ENCODE results near the gene PRICKLE1. TPM values are rescaled to one million over a fixed set of nuclear protein-coding genes. Genes with fewer than 3 reads are reported as not detected.

The PRICKLE1 gene
- total RNA-seq, 3 donors from 2014 or later = 6.4 to 9.4 (median 9.2) TPM

GRCh38 chr12:42468921-42469320 lies 120.6 kb downstream of the PRICKLE1 start:
- intact Hi-C loops (cut with DNase I; ENCODE audit: low total_unique reads) = no loop called here
- no peak overlapping the region for H3K4me3 ChIP-seq
- H3K27ac ChIP-seq = no peak overlapping the region
- TF ChIP-seq POLR2AphosphoS5 (IDR thresholded peaks at IDR 0.05) = no peak
- TF ChIP-seq CTCF (IDR thresholded peaks at IDR 0.05) = no peak
- no peak for TF ChIP-seq POLR2A (IDR thresholded peaks at IDR 0.05)
- DNase-seq (ENCODE audit: low spot score in 2 of 2) = no peak
- no peaks in the 10 kb centered on the region for H3K4me1 ChIP-seq
- no peaks in the 10 kb centered on the region for H3K27me3 ChIP-seq
- no peaks in the 10 kb centered on the region for H3K9me3 ChIP-seq
- no peaks in the 10 kb centered on the region for H3K36me3 ChIP-seq

- no peak overlapping the region for H3K27ac ChIP-seq
- no peaks in the 10 kb centered on the region for H3K36me3 ChIP-seq
Observed at GRCh38 chr12:42468341-42468821, 121.2 kb downstream of the PRICKLE1 start.

DNA sequence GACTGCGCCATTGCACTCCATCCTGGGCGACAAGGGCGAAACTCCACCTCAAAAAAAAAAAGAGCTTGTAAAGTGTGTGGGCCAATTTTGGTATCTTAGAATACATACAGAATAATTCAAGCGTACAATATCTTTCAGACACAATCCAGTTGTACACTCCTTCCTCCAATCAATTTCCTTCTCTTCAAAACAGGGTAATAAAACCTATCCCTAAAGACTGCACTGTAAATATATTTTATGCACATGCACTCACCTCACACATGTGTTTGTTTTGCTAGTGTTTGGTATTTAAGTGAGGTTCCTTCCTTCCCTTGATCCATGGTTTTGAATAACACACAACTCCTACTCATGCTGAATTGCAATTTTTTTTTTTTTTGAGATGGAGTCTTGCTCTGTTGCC lies 125.9 kb downstream of the PRICKLE1 start:
- Histone ChIP-seq H3K4me3 (no peak overlapping the region), H3K27me3 (no peaks in the 10 kb centered on the region), H3K36me3 (no peaks in the 10 kb centered on the region), H3K9me3 (no peaks in the 10 kb centered on the region), H3K27ac (no peak overlapping the region), H3K4me1 (no peaks in the 10 kb centered on the region)
- no peak for DNase-seq (ENCODE audit: low spot score in 2 of 2)
- intact Hi-C loops (cut with DNase I; ENCODE audit: low total_unique reads) = no loop called here
- no peak for TF ChIP-seq CTCF (IDR thresholded peaks at IDR 0.05)
- TF ChIP-seq POLR2AphosphoS5 (IDR thresholded peaks at IDR 0.05) = no peak
- no peak for TF ChIP-seq POLR2A (IDR thresholded peaks at IDR 0.05)

More at GRCh38 chr12:42468341-42468821, 121.2 kb downstream of the PRICKLE1 start:
- no peaks in the 10 kb centered on the region for H3K4me1 ChIP-seq
- no peak overlapping the region for H3K4me3 ChIP-seq
- no peaks in the 10 kb centered on the region for H3K9me3 ChIP-seq
- no peaks in the 10 kb centered on the region for H3K27me3 ChIP-seq
- TF ChIP-seq POLR2A (IDR thresholded peaks at IDR 0.05) (no peak), POLR2AphosphoS5 (IDR thresholded peaks at IDR 0.05) (no peak), CTCF (IDR thresholded peaks at IDR 0.05) (no peak)
- no peak for DNase-seq (ENCODE audit: low spot score in 2 of 2)
- intact Hi-C loops (cut with DNase I; ENCODE audit: low total_unique reads) = no loop called here

GRCh38 chr12:42462486-42462885 lies 127.1 kb downstream of the PRICKLE1 start:
- Histone ChIP-seq H3K27me3 (no peaks in the 10 kb centered on the region), H3K36me3 (no peaks in the 10 kb centered on the region), H3K9me3 (no peaks in the 10 kb centered on the region), H3K4me1 (no peaks in the 10 kb centered on the region), H3K4me3 (no peak overlapping the region), H3K27ac (no peak overlapping the region)
- TF ChIP-seq CTCF (IDR thresholded peaks at IDR 0.05) (no peak), POLR2A (IDR thresholded peaks at IDR 0.05) (no peak), POLR2AphosphoS5 (IDR thresholded peaks at IDR 0.05) (no peak)
- intact Hi-C loops (cut with DNase I; ENCODE audit: low total_unique reads) = no loop called here
- DNase-seq (ENCODE audit: low spot score in 2 of 2) = no peak

DNA sequence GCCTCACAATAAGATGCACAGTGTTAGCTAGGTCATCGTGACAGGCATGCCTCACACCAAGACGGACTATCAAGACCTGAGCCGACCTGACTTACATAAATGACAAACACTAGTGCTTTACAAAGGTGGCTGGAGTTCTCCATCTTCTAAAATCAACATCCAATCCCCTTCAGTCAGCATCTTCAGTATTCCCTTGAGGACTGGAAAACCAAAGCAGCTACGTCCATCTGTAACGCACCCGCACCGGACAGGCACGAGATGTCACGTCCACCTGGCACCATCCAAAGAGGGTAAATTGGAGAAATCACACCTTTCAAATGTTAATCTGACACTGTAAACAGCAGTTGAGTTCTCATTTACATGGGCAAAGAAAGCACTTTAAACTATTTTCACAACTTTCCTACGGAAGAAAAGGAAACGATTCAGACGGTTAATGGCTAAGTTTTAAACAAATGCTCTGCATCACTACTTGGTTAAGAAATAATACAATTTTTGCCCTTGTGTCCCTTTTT lies 130.2 kb downstream of the PRICKLE1 start:
- H3K4me1 ChIP-seq = no peaks in the 10 kb centered on the region
- H3K4me3 ChIP-seq = no peak overlapping the region
- intact Hi-C loops (cut with DNase I; ENCODE audit: low total_unique reads) = loop anchor here (10.0 kb wide), 1 partner anchor 1775 kb away; no protein-coding TSS in a partner anchor
- H3K27ac ChIP-seq = no peak overlapping the region
- TF ChIP-seq POLR2AphosphoS5 (IDR thresholded peaks at IDR 0.05) = no peak
- no peak for TF ChIP-seq CTCF (IDR thresholded peaks at IDR 0.05)
- TF ChIP-seq POLR2A (IDR thresholded peaks at IDR 0.05) = no peak
- no peak for DNase-seq (ENCODE audit: low spot score in 2 of 2)
- H3K27me3 ChIP-seq = no peaks in the 10 kb centered on the region
- no peaks in the 10 kb centered on the region for H3K36me3 ChIP-seq
- no peaks in the 10 kb centered on the region for H3K9me3 ChIP-seq

Data from breast epithelium (tissue), 4 donors.